Activated CD8-positive, alpha-beta T cell treated with anti-CD3 and anti-CD28 coated beads for 36 hours (primary cell): ENCODE data around the gene PPME1. TPM values are rescaled to one million over a fixed set of nuclear protein-coding genes. Genes with fewer than 3 reads are reported as not detected.

Experiments
- ATAC-seq: fragments of 200-7000 bp; cut with Tn5 transposase; one replicate; pipeline ENCODE4 v1.10.0; 2021; ENCODE audit warnings: mild to moderate bottlenecking, moderate library complexity
- CTCF ChIA-PET: fragments of 350-600 bp; sonication (Branson Sonifier 250); formaldehyde crosslinking; loops from one replicate; lab custom pipeline; 2021; ENCODE audit warnings: antibody characterized with exemption; lab: Charles Lee
- POLR2A ChIA-PET: fragments of 350-600 bp; sonication (Branson Sonifier 250); formaldehyde crosslinking; loops from one replicate; lab custom pipeline; 2021; ENCODE audit warnings: antibody characterized with exemption; lab: Charles Lee
- DNase-seq: peaks from one replicate; pipeline ENCODE4 v3.0.0-alpha.2; 2020
- H3K27ac Mint-ChIP-seq: one replicate; pipeline ENCODE4 v1.8.0; 2021; ENCODE audit warnings: mild to moderate bottlenecking, mixed read lengths
- H3K27me3 Mint-ChIP-seq: one replicate; pipeline ENCODE4 v1.8.0; 2021; ENCODE audit warnings: mixed read lengths
- H3K36me3 Mint-ChIP-seq: one replicate; pipeline ENCODE4 v1.8.0; 2021; ENCODE audit warnings: low read depth, mixed read lengths
- H3K4me1 Mint-ChIP-seq: one replicate; pipeline ENCODE4 v1.8.0; 2021; ENCODE audit warnings: low read depth, mixed read lengths
- H3K4me3 Mint-ChIP-seq: one replicate; pipeline ENCODE4 v1.8.0; 2021; ENCODE audit warnings: mild to moderate bottlenecking, moderate library complexity, mixed read lengths
- H3K9me3 Mint-ChIP-seq: one replicate; pipeline ENCODE4 v1.8.0; 2021; ENCODE audit warnings: mixed read lengths
- CTCF ChIP-seq: fragments of 200-600 bp; IDR thresholded peaks from one replicate; pipeline ENCODE4 v1.8.0; 2022; ENCODE audit warnings: antibody characterized with exemption, mild to moderate bottlenecking
- intact Hi-C: fragments of 100-400 bp; cut with micrococcal nuclease; formaldehyde crosslinking; loops from one replicate; pipeline ENCODE4 v1.10.0; 2022
- total RNA-seq, 2 experiments: library from RNA; stranded (reverse); gene quantifications; one replicate each; pipeline ENCODE4 v1.2.3, GENCODE V29; 2021

The PPME1 gene
- total RNA-seq, 2 experiments from 2014 or later, result 63.7 to 64.9 TPM

DNA sequence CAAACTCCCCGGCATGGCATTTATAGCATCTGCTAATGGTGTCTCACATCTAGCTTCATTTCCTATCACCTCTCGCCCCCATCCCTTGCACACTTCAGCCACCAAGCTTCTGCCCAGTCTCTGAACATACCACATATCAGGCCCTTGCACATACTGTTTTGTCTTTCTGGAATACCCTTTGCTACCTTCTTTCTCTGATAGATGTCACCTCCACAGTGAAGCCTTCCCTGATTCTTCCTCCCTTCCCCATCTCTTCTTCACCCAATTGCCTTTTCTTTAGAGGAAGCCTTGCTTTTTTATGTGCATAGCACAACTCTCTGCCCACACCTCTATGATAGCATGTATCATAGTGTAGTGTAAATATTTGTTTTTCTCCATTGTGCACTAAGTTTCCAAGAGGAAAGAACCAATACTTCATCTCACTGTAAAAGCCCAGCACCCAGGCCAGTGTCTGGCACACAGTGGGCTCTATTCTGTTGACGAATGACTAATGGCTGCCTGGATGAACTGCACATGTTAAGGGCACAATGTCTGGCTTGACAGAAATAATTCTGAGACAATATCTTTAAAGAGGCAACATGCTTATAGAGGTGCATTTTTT lies 112.6 kb downstream of the PPME1 start:
- no peaks in the 10 kb centered on the region for H3K9me3 Mint-ChIP-seq
- no peaks in the 10 kb centered on the region for H3K36me3 Mint-ChIP-seq
- DNase-seq (no peak), ATAC-seq (no peak)
- H3K4me1 Mint-ChIP-seq, result no peaks in the 10 kb centered on the region
- intact Hi-C loops, result no loop called here
- ChIA-PET CTCF (interaction anchor here (1.3 kb wide), 1 partner anchor 169 kb away, joined by 4 read pairs; no protein-coding TSS in a partner anchor), POLR2A (interaction anchor here (1.4 kb wide), 1 partner anchor 23 kb away, joined by 3 read pairs; no protein-coding TSS in a partner anchor)
- TF ChIP-seq CTCF, result no peak
- no peak overlapping the region for H3K4me3 Mint-ChIP-seq
- no peaks in the 10 kb centered on the region for H3K27me3 Mint-ChIP-seq
- no peak overlapping the region for H3K27ac Mint-ChIP-seq

GRCh38 chr11:74284466-74284865 lies 113.4 kb downstream of the PPME1 start:
- no peak for ATAC-seq
- no peaks in the 10 kb centered on the region for H3K36me3 Mint-ChIP-seq
- H3K27ac Mint-ChIP-seq, result no peak overlapping the region
- no peak for DNase-seq
- no peak overlapping the region for H3K4me3 Mint-ChIP-seq
- ChIA-PET CTCF (no interaction called here), POLR2A (interaction anchor here (1.4 kb wide), 1 partner anchor 23 kb away, joined by 3 read pairs; no protein-coding TSS in a partner anchor)
- H3K9me3 Mint-ChIP-seq, result no peaks in the 10 kb centered on the region
- intact Hi-C loops, result no loop called here
- H3K4me1 Mint-ChIP-seq, result no peaks in the 10 kb centered on the region
- TF ChIP-seq CTCF, result no peak
- no peaks in the 10 kb centered on the region for H3K27me3 Mint-ChIP-seq

DNA sequence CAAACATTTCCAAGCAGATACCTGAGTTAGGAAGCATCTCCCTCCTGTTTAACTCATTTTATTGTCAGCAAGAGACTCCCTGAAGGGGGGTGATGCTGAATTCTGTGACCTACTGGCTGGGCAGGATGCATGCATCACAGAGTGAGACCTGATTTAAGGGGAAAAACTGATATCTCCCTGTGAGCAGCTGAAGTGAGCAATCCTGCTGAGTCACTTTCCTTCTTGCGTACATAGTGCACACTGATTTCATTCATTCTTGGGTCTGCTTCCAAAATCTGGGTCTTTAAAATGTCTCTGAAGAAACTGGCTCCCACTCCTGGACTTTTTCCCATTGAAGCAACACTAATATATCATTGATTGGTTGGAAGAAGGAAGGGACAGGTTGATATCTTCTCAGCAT lies 117.1 kb downstream of the PPME1 start:
- intact Hi-C loops, result no loop called here
- Mint-ChIP-seq H3K9me3 (no peaks in the 10 kb centered on the region), H3K4me1 (no peaks in the 10 kb centered on the region), H3K27ac (no peak overlapping the region), H3K4me3 (no peak overlapping the region), H3K27me3 (peaks cover 5% of the 10 kb centered on the region), H3K36me3 (no peaks in the 10 kb centered on the region)
- ChIA-PET POLR2A (no interaction called here), CTCF (interaction anchor here (1.1 kb wide), 1 partner anchor 9 kb away, joined by 3 read pairs; no protein-coding TSS in a partner anchor)
- DNase-seq, result no peak
- ATAC-seq, result peak; percentile 60
- no peak for TF ChIP-seq CTCF

- Mint-ChIP-seq H3K27me3 (peaks cover 6% of the 10 kb centered on the region), H3K4me3 (no peak overlapping the region), H3K4me1 (no peaks in the 10 kb centered on the region), H3K27ac (no peak overlapping the region), H3K36me3 (no peaks in the 10 kb centered on the region), H3K9me3 (no peaks in the 10 kb centered on the region)
- ATAC-seq (no peak), DNase-seq (no peak)
- CTCF ChIA-PET, result no interaction called here
- TF ChIP-seq CTCF, result no peak
- POLR2A ChIA-PET, result no interaction called here
- intact Hi-C loops, result no loop called here
Observed at GRCh38 chr11:74288911-74289310, 117.8 kb downstream of the PPME1 start.

DNA sequence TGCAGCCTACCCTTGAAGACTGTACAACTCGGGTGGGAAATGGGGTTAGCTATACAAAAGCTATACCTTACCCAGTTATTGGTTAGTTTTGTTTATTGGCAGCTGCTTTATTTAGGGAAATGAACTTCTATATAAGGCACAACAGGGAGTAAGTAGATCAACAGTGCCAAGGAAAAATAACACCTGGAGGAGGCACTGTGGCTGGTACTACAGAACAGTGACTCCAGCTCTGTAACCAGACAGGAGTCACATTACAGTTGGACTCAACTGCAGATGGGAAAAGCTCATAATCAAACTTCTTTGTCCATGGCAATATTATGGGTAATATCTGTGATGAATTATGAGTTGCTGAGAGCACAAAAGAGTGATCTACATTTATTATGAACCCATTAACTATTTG lies 126.4 kb downstream of the PPME1 start:
- Mint-ChIP-seq H3K36me3 (no peaks in the 10 kb centered on the region), H3K4me3 (no peak overlapping the region), H3K27me3 (peaks cover 12% of the 10 kb centered on the region), H3K4me1 (peaks cover 5% of the 10 kb centered on the region), H3K27ac (no peak overlapping the region), H3K9me3 (no peaks in the 10 kb centered on the region)
- intact Hi-C loops, result no loop called here
- ChIA-PET POLR2A (no interaction called here), CTCF (interaction anchor here (1.4 to 4.0 kb wide), 2 partner anchors 24 to 42 kb away, joined by 4 to 14 read pairs; no protein-coding TSS in a partner anchor)
- DNase-seq (no peak), ATAC-seq (no peak)
- no peak for TF ChIP-seq CTCF
